ENCODE results near the gene CCL1.

The CCL1 gene

GRCh38 chr17:34377078-34377823 lies 14.2 kb upstream of the CCL1 start:
- no peak for DNase-seq (ENCODE audit: low read depth)
- TF ChIP-seq CTCF (conservative IDR thresholded peaks at IDR 0.05; ENCODE audit: control insufficient read depth, insufficient read depth, low read depth, low read length): no peak
- H3K4me3 ChIP-seq (ENCODE audit: control insufficient read depth, low read depth, low read length): no peak overlapping the region

DNA sequence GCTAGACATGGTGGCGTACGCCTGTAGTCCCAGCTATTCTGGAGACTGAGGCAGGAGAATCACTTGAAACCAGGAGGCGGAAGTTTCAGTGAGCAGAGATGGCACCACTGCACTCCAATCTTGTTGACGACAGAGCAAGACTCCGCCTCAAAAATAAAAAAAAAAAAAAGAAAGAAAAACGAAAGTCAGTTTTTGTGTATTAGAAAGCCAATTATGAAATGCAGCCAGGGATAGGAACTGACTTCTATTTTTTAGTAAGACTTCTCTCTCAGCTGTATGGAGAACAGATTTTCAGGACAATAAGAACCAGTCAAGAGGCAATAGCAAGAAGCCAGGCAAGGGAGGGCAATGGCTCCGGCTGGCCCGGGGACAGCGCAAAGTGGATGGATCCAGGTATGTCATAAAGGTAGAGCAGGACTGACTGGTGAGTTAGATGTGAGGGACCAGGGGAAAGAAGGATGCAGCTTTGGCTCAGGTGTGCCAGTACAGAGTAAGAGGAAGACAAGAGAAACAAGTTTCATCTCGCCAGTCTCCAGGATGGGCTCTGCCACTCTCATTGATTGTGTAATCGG lies 12.5 kb upstream of the CCL1 start:
- no peak overlapping the region for H3K4me3 ChIP-seq (ENCODE audit: control insufficient read depth, low read depth, low read length)
- DNase-seq (ENCODE audit: low read depth): no peak
- no peak for TF ChIP-seq CTCF (conservative IDR thresholded peaks at IDR 0.05; ENCODE audit: control insufficient read depth, insufficient read depth, low read depth, low read length)

DNA sequence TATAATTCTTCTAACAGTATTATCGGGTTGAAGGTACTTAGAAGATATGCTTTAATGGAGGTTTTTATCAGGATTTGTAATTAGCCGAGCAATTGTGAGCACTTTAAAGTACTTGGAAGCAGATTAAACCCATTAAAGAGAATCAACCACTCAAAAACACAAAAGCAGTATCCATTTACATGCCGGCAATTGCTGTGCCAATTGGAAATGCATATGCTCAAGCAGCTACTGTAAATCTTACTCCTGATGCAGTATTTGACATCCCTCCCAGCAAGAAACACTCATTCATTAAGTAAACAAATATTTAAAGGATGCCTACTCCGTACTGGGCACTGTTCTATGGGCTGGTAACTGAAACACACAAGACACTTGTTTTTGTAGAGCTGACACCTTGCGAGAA lies 11.4 kb upstream of the CCL1 start:
- H3K4me3 ChIP-seq (ENCODE audit: control insufficient read depth, low read depth, low read length): no peak overlapping the region
- no peak for DNase-seq (ENCODE audit: low read depth)
- no peak for TF ChIP-seq CTCF (conservative IDR thresholded peaks at IDR 0.05; ENCODE audit: control insufficient read depth, insufficient read depth, low read depth, low read length)

- no peak for DNase-seq (ENCODE audit: low read depth)
- H3K4me3 ChIP-seq (ENCODE audit: control insufficient read depth, low read depth, low read length): no peak overlapping the region
- no peak for TF ChIP-seq CTCF (conservative IDR thresholded peaks at IDR 0.05; ENCODE audit: control insufficient read depth, insufficient read depth, low read depth, low read length)
Measured at GRCh38 chr17:34371405-34372100, 8.5 kb upstream of the CCL1 start.

GRCh38 chr17:34370997-34371395 lies 8.0 kb upstream of the CCL1 start:
- H3K4me3 ChIP-seq (ENCODE audit: control insufficient read depth, low read depth, low read length): no peak overlapping the region
- DNase-seq (ENCODE audit: low read depth): no peak
- TF ChIP-seq CTCF (conservative IDR thresholded peaks at IDR 0.05; ENCODE audit: control insufficient read depth, insufficient read depth, low read depth, low read length): no peak

DNA sequence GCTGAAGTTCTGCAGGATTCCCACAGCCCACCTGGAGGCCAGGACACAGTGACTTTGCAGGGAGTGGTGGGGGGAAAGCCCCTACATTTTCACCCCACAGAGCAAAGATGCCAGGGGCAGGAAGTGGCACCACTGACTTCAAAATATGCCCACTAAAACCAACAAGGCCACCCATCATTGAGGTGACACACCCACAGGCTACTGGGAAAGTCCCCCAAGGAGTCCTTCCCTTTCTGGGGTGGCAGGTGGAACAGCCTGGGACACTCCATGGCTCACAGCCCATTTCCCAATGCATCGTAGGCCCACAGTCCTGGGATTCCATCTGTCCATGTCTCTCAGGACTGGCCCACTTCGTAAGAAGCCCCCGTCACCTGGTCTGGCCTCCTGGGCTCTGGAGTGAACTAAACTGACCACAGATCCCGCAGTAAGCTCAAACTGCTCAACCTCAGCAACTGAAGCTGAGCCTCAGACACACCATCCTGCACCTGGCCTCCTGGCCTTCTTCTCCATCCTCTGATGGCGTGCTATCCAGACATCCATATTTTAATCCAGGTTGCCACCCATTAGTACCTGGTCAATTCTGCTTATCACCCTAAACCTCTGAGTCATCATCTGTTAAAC lies 7.5 kb upstream of the CCL1 start:
- DNase-seq (ENCODE audit: low read depth): no peak
- H3K4me3 ChIP-seq (ENCODE audit: control insufficient read depth, low read depth, low read length): no peak overlapping the region
- TF ChIP-seq CTCF (conservative IDR thresholded peaks at IDR 0.05; ENCODE audit: control insufficient read depth, insufficient read depth, low read depth, low read length): no peak
